Mucosa of descending colon (tissue), 3 donors: ENCODE measurements around the gene ARNT2. TPM values are rescaled to one million over a fixed set of nuclear protein-coding genes. Genes with fewer than 3 reads are reported as not detected.

Source experiments
- ATAC-seq: fragments of 200-7000 bp; cut with Tn5 transposase; one replicate; pipeline ENCODE4 v1.9.1; 2020; ENCODE audit warnings: mild to moderate bottlenecking, moderate library complexity
- DNase-seq, 3 donors: peaks; one replicate each; pipeline ENCODE4 v3.0.0-alpha.2; 2020
- H3K36me3 ChIP-seq: fragments of 200-600 bp; one replicate; pipeline ENCODE4 v1.8.0; 2021; ENCODE audit warnings: low read depth, mild to moderate bottlenecking
- H3K4me1 ChIP-seq: fragments of 200-600 bp; one replicate; pipeline ENCODE4 v1.8.0; 2021; ENCODE audit warnings: low read depth, mild to moderate bottlenecking
- H3K4me3 ChIP-seq: fragments of 200-600 bp; one replicate; pipeline ENCODE4 v1.8.0; 2021; ENCODE audit warnings: mild to moderate bottlenecking
- H3K9me3 ChIP-seq: fragments of 200-600 bp; one replicate; pipeline ENCODE4 v1.8.0; 2021; ENCODE audit warnings: mild to moderate bottlenecking
- intact Hi-C, 2 donors: fragments of 100-400 bp; cut with DNase I in 1 of 2; cut with micrococcal nuclease in 1 of 2; formaldehyde crosslinking; loops; one replicate each; pipeline versions ENCODE4 v1.11.0 to v1.11.1; 2022; cut with DNase I, micrococcal nuclease
- total RNA-seq, 3 donors: library from RNA; stranded (reverse); fragmentation: NEBNext Ultra II Directional in 2 of 3; extraction: Animal tissue kit (Norgen Biotek cat#: 25700) in 2 of 3; gene quantifications; one replicate each; pipeline versions ENCODE4 v1.2.1 to v1.2.4, GENCODE V29; 2021 to 2023
- TF ChIP-seq, protein P1 (sequence below): fragments of 200-600 bp; IDR thresholded peaks from one replicate; pipeline ENCODE4 v1.8.0; 2022; ENCODE audit warnings: antibody characterized with exemption, mild to moderate bottlenecking
- donor health status: DM: no; HTN: no; CAD: no; lungs with moderate emphysema.
- donor health status: DM: no; HTN: no; CAD: no.
- donor health status: DM: no; HTN: yes; CAD: no.

Gene ARNT2
- total RNA-seq, 3 donors from 2014 or later, result 2.8 to 11.1 (median 3.2) TPM

DNA sequence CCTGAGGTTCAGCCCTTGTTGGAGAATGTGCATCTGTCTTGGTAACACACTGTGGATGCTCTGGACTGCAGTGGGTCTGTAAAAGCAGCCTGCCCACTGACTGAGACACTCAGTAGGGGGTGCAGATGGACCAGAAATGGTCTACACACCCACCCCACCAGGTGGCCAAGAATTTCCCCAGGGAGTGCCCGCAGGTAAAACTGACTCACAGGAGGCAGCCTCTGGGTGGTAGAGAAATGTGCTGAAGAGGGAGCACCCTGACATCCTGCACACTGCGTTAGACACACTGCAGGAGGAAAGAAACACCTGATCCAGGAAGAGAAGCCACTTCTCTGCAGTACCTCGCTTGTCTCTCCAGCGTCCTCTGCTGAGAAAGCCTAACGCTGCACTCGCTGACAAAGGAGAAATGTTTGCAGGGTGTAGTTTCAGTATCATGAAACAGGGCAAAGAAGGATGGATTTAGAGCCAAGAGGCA, 181.4 kb downstream of the ARNT2 start:
- ATAC-seq, result peak; percentile 84

DNA sequence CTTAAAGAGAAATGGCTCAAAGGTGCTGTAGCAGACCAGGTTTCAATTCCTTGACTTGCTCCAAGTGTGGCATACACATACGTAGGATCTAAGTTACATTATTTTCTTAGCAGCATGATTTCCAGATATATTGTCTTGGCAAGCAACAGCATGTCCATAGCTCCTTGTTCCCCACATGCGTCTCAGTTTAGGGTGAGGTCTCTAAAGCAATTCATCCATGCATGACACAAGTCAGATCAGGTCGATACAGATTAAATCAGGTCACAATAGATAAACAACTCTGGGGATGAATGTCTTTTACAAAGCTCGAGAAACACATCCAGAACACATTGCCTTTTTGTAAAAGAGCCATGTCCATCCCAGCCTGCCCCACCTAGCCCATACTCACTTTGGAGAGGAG, 182.0 kb downstream of the ARNT2 start:
- H3K36me3 ChIP-seq, result no peaks in the 10 kb centered on the region
- intact Hi-C loops, result no loop called here
- DNase-seq, result no peak
- TF ChIP-seq, protein P1, sequence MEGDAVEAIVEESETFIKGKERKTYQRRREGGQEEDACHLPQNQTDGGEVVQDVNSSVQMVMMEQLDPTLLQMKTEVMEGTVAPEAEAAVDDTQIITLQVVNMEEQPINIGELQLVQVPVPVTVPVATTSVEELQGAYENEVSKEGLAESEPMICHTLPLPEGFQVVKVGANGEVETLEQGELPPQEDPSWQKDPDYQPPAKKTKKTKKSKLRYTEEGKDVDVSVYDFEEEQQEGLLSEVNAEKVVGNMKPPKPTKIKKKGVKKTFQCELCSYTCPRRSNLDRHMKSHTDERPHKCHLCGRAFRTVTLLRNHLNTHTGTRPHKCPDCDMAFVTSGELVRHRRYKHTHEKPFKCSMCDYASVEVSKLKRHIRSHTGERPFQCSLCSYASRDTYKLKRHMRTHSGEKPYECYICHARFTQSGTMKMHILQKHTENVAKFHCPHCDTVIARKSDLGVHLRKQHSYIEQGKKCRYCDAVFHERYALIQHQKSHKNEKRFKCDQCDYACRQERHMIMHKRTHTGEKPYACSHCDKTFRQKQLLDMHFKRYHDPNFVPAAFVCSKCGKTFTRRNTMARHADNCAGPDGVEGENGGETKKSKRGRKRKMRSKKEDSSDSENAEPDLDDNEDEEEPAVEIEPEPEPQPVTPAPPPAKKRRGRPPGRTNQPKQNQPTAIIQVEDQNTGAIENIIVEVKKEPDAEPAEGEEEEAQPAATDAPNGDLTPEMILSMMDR, result no peak
- no peaks in the 10 kb centered on the region for H3K9me3 ChIP-seq
- no peak overlapping the region for H3K4me3 ChIP-seq
- ATAC-seq, result no peak
- no peaks in the 10 kb centered on the region for H3K4me1 ChIP-seq

More for the DNA sequence above, 181.4 kb downstream of the ARNT2 start:
- Histone ChIP-seq H3K4me3 (no peak overlapping the region), H3K4me1 (no peaks in the 10 kb centered on the region), H3K36me3 (no peaks in the 10 kb centered on the region), H3K9me3 (no peaks in the 10 kb centered on the region)
- intact Hi-C loops, result no loop called here
- DNase-seq, result peak in 1 of 3 donors; percentile 14
- TF ChIP-seq, protein P1, result no peak

DNA sequence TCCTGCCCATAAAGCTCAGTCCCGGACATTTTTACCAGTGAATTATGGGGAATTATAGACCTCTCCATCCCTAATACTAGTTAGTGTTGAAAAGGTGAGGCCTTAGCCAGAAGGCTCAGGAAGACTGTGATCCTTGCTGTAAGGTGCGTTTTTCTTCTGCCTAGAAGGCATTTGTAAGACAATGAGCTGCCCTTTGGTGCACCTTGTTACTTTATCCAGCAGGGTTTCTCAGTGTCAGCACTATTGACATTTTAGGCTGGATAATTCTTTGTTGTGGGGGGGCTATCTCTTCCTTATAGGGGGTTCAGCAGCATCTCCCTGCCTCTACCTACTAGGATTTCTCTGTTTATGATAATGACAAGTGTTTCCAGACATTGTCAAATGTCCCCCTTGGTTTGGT, 182.8 kb downstream of the ARNT2 start:
- H3K4me1 ChIP-seq, result no peaks in the 10 kb centered on the region
- intact Hi-C loops, result no loop called here
- no peak for DNase-seq
- no peak overlapping the region for H3K4me3 ChIP-seq
- H3K9me3 ChIP-seq, result no peaks in the 10 kb centered on the region
- H3K36me3 ChIP-seq, result no peaks in the 10 kb centered on the region
- no peak for ATAC-seq
- TF ChIP-seq, protein P1, result no peak

DNA sequence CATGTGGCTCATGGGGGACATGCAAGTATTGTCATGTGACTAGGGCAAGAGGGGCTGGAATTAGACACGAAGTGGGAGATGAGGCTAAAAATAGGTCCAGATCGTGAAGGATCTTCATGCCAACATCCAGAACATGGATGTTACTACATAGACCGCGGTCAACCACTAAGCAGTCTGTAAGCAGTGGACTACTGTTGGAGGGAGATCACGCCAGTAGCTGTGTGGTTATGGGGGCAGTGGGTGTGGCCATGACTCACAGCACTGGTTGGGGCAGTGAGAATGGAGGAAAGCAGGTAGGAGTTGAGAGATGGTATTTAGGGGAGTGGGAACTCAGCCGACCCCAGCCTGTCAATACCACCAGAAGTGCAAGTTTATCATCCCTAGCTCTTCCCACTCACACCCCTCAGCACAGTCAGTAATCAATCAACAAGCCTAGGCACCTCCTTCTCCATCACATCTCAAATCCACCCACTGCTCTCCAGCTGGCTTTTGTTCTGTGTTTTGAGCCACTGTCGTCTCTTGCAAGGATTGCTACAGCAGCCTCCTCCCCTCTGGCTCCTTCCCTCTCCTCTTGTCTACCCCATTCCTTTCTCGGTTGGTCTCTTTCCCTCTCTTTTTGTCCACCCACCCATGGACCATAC, 183.8 kb downstream of the ARNT2 start:
- no peaks in the 10 kb centered on the region for H3K9me3 ChIP-seq
- TF ChIP-seq, protein P1, result no peak
- intact Hi-C loops, result no loop called here
- ATAC-seq (no peak), DNase-seq (no peak)
- no peak overlapping the region for H3K4me3 ChIP-seq
- H3K4me1 ChIP-seq, result no peaks in the 10 kb centered on the region
- H3K36me3 ChIP-seq, result no peaks in the 10 kb centered on the region

DNA sequence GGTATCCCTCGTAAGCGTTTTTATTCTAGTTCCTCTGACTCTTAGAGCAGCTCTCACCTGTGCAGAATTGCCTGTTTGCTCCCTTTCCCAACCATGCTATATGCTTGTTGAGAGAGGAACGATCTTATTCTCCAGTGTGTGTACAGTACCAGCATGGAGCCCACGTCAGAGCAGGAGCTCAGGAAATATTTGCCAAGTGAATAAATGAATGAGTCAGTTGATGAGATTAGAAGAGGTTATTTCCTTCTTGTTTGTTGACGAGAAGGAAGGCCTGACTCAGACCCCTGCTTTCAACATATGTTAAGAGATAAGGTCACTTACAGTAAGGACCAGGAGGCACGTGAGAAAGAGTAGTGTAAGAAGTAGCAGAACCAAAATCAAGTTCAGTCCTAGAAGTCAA, 184.6 kb downstream of the ARNT2 start:
- Histone ChIP-seq H3K9me3 (no peaks in the 10 kb centered on the region), H3K4me3 (no peak overlapping the region), H3K36me3 (no peaks in the 10 kb centered on the region), H3K4me1 (no peaks in the 10 kb centered on the region)
- no peak for DNase-seq
- TF ChIP-seq, protein P1, result no peak
- peak; percentile 36 for ATAC-seq
- intact Hi-C loops, result no loop called here
